ENCODE data around the gene MT1E.
"Not testable (repeated sequence)": the region's sequence is repeated elsewhere in the genome, so short reads cannot be mapped to it uniquely, and the experiment has no call there.

Gene MT1E

DNA sequence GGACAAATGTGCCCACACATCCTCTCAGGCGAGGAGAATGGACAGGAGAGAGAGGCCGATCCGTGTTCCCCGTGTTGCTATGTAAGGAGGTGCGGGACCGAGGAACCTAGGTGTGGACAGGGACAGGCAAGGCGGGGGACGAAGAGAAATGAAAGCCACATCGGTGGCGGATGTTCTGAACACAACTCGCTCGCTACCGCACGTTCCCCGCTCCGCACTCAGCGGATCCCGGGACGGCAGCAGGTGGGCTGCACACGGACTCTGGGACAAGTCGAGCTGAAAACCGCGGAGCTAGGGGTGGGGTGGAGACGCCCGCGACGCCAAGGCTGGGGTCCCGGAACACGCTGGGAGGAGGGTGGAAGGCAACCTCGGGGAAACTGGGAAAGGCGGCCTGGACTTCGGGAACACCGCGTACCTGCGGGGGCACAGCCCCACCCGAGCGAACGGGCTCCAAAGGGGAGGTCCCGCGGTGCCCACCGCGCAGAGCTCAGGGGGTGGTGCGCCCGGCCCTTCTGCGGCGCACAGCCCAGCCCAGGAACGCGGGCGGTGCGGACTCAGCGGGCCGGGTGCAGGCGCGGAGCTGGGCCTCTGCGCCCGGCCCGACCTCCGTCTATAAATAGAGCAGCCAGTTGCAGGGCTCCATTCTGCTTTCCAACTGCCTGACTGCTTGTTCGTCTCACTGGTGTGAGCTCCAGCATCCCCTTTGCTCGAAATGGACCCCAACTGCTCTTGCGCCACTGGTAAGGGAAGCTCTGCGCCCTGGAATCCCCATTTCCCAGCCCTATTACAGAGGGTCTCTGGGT, at the start of gene MT1E:
MT1E (plus strand) TSS at position 642 of the 803 bp plus-strand sequence; CDS start at position 713, 71 bp downstream.
- peak; percentile 85 for DNase-seq

DNA sequence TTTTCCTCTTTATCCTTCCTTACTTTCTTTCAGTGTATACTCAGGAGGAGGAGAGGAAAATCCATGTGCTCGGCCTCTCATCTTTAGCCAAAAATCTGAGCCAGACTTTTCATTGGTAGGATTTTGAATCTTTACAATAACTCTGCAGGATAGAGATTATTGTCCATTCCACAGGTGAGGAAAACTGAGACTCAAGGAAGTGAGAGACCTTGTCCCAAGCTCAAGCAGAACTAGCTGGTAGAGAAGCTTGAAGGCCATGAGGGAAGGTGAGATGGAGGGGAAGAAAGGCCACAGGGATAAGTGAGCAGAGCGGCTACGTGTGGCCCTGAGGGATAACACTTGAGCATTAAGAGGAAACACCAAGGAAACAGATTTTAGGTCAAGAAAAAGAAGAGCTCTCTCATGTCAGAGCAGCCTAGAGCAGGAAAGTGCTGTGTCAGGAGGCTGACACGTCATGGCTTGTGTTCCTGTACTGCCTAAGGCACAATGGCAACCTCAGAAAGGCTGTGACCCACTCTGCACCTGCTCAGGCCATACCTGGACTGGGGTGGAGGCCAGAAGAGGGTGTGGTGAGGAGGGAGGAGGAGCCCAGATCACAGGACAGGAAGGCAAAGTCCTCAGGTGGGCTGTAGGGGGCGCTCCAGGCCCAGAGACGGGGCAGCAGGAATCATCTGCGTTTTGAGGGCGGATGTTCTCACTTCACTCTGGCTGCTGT, 48.8 kb upstream of the MT1E start:
- peak; percentile 95 for DNase-seq

DNA sequence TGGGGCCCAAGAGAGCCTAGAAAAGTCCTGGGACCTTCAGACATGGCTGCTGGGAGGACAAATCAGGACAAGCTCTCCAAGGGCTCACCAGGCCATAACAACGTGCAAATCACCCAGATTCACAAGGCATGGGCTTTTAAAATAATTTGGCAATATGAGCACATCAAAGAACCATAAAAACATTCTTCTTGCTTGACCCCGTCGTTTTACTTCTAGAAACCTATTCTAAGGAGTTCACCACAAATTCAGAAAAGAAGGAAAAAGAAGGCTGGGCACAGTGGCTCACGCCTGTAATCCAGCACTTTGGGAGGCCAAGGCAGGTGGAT, 48.3 kb upstream of the MT1E start:
- DNase-seq, result no peak

DNA sequence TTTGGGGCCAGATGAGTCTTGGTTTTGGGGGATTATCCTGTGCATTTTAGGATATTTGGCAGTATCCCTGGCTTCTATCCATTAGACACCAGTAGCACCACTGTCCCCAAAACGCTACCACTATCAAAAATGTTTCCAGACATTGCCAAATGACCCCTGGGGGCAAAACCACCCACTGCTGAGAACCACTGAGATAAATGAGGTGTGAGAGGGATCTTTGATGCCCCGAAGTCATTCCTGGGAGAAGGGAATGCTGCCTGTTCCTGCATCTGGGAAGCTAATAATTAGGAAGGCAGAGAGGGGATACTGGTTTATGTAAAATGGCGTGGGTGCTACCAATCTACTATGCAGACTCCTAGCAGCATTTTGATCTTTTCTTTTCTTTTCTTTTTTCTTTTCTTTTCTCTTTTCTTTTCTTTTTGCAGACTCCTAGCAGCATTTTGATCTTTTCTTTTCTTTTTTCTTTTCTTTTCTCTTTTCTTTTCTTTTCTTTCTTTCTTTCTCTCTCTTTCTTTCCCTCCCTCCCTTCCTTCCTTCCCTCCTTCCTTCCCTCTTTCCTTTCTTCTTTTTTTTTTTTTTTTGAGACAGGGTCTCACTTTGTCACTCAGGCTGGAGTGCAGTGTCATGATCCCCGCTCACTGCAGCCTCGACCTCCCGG, 45.1 kb upstream of the MT1E start:
- no peak for DNase-seq

DNA sequence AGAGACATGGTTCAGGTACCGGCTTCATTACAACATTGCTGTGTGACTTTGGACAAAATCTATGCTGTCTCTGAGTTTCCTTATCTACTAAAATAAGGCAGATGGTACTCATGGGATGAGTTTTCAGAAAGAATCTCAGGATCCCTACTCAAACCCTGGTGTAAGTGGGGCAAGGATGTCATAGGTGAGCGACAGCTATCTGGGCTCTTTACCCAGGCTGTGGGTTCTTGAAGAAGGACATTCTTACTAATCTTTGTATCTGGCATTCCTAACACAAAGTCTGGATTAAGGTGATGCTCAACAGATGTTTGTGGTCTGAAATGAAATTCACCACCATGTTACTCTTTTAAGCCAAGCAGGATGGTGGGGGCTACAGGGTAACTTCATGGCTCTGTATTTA, 42.7 kb upstream of the MT1E start:
- not testable (repeated sequence) for DNase-seq

DNA sequence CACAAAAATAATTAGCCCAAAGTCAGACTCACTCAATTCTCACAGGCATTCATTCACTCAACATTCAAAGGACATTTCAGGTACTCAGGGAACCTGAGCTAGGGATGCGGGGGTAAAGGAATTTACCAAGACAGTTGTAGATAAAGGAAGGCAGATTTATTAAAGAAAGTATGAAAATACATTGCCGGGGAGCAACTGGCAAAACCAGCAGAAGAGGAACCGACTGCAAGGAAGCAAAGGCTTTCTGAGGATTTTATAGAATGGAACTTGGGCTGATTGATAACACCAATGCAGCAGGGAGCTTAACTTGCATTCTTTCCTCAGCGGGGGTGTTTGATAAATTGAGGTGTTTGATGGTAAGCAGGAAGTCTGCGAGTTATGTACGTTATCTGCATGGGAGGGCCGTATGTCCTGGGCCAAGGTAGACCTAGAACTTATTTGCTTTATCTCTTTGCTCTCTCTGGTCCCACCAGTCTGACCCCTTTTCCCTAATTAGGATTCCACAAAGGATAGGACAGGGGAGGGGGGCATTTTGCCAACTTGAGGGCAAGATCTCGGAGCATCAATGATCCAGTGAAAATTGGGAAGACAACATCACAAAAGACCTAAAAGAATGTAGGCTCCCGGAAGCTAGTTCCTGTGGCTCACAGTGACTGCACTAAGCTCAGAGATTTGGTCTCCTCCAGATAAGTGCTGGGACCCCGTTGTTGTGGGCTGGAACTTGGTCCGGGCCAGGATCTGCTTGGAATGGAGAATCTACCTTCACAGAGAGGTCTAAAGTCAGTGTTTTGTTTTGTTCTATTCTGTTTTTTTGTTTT, 42.0 kb upstream of the MT1E start:
- no peak for DNase-seq

DNA sequence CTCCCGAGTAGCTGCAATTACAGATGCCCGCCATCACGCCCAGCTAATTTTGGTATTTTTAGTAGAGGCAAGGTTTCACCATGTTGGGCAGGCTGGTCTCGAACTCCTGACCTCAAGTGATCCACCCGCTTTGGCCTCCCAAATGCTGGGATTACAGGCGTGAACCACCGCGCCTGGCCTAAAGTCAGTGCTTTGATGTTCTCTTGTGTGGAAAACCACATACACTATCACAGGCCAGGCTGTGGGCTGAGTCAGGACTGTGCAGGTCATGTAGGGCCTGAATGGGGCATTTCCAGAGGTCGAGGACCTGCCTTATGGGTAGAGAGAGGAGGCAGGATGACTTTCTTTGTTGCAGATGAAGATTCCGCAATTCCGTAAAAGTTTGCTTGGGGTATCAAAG, 41.3 kb upstream of the MT1E start:
- no peak for DNase-seq

DNA sequence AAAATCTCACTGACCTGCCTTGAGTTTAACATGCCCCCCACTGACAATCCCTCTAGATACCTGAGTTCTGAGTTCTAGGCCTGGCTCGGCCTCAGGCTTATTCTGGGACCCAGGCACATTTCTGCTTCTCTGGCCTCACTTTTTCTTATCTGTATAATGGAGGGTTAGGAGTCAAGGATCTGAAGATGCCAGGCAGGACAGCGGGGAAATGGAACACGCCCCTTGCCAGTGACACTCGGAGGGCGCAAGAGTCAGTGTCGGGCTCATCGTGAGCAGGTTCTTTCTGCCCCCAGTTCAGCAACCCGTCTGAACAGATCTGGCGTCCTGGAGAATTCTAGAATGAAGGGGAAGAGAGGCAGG, 36.8 kb upstream of the MT1E start:
- no peak for DNase-seq

DNA sequence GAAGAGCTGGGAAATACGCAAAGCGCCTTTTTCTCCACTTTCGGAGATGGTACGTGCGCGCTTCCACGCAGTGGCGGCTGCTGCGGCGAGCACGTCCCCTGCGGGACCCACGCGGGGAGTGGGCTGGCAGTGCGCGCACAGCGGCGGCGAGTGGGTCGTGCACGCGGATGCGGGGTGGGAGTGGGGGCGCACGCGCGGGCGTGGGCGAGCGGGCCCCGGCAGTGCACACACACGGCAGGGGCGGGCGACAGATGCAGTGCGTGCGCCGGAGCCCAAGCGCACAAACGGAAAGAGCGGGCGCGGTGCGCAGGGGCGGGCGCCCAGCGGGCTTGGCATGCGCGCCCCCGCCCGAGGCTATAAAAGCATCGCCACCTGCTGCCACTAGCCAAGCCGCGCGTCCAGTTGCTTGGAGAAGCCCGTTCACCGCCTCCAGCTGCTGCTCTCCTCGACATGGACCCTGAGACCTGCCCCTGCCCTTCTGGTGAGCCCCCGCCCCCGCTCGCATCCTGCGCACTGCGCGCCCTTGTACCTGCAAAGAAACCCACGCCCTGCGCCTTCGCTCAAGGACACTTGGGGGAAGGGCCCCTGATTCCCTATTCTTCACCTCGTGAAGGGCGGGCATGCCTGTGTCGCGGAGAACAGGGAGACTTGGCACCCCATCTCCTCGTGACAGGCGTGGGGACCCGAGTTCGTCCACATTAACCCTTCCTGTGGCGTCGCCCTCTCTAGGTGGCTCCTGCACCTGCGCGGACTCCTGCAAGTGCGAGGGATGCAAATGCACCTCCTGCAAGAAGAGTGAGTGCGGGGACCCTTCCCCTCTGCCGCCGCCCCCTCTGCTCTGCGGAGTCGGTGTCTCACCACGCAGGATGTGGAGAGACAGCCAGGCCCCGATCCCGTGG, 36.2 kb upstream of the MT1E start, which contains the start of gene MT3:
MT3 (plus strand) TSS at position 388 of the 899 bp plus-strand sequence; CDS start at position 451, 63 bp downstream.
- DNase-seq, result no peak

DNA sequence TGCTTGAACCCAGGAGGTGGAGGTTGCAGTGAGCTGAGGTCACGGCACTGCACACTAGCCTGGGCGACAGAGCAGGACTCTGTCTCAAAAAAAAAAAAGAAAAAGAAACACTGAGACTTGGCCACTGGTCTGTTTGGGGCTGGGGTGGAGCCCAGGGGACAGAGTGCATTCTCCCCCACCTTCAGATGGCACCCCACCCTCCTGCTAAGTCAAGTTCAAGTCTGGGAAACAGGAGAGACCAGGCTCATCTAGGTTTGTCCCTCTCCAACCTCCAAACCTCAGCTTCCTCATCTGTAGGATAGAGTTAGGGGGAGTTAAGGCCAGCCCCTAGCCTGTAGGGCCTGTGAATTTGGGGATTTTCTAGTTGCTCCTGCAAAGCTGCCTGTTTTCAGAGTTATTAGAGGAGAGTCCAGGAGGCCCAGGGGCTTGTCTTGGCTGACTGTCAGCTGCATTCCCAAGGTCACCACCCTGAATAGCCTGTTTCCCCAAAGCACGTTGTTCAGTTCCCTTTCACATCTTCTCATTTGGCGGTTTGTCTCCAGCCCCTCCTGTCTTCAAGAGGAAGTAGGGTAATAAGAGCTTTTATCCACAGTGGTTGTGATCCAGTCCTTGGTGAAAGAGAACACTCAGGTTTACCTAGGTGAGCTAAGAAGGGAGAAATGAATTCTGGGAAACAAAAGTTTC, 34.1 kb upstream of the MT1E start:
- no peak for DNase-seq

DNA sequence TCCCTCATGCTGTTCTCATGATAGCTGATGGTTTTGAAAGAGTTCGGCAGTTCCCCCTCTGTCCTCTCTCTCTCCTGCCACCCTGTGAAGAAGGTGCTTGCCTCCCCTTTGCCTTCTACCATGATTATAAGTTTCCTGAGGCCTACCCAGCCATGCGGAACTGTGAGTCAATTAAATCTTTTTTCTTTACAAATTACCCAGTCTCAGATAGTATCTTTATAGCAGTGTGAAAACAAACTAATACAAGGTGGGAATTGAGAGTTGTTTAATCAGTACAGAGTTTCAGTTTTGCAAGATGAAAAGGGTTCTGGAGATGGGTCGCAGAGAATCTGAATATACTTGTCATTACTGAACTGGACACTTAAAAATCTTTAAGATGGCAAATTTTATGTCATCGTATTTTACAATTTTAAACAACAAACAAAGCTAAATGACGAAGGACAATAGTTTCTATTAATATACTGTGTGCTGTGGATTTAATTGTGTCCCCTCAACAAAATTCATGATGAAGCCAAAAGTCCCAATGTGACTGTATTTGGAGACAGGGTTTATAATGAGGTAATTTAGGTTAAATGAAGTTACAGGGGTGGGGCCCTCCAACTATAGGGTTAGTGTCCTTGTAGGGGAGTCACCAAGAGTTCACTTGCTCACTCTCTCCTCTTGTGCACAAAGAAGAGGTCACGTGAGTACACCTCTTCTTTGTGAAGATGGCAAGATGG, 31.8 kb upstream of the MT1E start:
- no peak for DNase-seq

DNA sequence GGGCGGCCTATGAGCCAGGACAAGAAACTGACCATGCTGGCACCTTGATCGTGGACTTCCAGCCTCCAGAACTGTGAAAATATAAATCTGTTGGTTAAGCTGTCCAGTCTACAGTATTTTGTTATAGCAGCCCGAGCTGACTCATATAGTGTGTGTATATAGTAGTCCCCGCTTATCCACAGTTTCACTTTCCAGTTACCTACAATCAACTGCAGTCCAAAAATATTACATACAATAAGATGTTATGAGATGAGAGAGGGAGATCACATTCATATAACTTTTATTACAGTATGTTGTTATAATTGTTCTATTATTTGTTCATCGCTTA, 31.3 kb upstream of the MT1E start:
- DNase-seq, result no peak

DNA sequence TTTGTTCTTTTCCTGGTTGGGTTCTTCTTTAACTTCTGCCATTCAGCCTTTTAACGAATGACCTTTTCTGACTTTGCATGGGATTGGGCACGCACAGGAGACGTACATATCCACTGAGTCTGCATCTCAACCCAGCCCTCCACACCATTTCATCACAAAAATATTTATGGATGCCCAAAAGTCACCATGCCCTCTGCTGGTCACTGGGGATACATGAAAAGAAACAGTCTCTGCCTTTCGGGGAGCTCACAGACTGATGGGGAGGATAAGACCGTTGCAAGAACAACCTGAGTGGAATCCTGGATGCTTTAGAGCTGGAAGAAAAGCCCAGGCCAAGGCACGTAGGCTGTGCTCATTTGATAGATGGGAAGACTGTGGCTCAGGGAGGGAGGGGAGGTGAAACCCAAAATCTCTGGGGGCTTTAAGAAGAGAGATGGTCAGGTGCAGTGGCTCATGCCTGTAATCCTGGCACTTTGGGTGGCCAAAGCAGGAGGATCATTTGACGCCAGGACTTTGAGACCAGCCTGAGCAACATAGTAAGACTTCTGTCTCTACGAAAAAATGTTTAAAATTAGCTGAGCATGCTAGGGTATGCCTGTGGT, 25.1 kb upstream of the MT1E start:
- DNase-seq, result no peak

DNA sequence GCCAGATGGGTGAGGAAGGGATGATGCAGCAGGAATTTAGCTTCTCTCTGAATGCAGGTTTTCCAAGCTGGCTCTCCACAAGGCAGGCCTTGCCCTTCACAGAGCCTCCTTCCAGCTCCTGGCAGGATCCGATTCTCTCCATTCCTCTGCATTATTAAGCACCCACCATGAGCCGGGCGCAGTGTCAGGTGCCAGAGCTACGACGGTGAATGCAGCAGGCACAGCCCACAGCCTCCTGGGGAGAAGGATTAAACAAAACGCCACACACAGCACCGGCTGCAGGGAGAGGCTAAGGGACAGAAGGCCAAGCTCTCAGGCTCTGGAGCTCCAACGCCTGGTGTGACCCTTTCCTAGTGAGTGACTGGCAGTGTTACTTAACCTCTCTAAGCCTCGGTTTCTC, 24.3 kb upstream of the MT1E start:
- DNase-seq, result no peak

DNA sequence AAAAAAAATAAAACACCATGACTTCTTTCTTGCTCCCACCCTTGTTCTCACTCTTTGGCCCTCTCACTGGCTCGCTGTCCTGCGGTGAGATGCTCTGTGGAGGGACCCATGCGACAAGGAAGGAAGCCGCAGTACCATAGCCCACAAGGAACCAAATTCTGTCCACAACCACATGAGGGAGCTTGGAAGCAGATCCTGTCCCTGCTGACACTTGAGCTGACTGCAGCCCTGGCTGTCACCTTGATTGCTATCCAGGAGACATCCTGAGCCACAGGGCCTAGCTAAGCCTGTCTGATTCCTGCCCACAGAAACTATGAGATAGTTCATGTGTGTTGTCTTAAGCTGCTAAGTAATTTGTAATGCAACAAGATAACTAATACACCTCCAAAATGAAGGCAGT, 22.0 kb upstream of the MT1E start:
- no peak for DNase-seq

DNA sequence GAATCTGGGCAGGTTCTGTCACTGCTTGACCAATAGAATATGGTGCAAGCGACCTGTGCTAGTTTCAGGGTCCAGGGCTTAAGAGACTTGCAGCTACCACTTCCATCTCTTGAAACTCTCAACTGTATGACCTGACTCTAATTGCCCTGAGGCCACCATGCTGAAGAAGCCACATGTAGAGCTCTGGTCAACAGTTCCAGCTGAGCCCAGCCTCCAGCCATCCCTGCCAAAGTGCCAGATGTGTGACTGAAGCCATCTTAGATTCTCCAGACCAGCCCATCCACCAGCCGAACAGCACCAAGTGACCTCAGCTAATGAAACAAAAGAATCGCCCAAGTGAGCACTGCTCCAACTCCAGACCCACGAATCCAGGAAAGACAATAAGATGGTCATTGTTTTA, 20.6 kb upstream of the MT1E start:
- DNase-seq, result no peak

DNA sequence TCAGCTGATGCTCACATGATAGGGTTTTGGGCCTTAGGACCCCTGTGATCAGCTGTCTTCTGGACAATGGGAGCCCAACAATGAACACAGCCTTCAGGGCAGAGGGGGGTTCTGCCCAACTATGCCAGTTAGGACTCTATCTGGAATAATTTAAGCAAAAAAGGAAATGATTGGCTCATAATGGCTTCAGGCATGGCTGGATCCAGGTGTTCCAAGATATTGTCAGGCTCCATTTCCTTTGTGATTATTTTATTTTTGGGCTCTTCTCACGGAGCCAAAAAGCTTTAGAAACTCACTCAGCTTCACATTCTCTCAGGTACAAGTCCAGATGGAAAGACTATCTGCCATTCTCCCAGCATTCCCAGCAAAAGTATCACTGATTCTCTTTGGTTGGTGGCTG, 20.1 kb upstream of the MT1E start:
- no peak for DNase-seq

DNA sequence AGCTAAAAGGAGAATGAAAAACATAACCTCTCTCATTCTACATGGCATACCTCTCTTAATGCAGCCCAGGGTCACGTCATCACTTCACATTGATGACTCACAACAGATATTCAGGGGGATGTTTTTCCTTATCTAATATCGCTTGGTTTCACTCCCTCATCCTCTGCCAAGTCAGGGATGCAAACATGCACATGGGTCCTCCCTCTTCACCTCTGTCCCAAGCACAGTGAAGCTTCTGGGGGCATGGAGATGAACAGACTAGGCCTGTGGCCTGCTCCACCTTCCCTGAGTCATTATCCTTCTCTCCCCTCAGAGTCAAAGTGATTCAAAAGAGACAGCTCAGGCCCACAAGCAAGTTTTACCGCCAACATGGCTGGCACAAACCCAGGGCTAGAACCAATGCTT, 19.5 kb upstream of the MT1E start:
- DNase-seq, result peak; percentile 57

DNA sequence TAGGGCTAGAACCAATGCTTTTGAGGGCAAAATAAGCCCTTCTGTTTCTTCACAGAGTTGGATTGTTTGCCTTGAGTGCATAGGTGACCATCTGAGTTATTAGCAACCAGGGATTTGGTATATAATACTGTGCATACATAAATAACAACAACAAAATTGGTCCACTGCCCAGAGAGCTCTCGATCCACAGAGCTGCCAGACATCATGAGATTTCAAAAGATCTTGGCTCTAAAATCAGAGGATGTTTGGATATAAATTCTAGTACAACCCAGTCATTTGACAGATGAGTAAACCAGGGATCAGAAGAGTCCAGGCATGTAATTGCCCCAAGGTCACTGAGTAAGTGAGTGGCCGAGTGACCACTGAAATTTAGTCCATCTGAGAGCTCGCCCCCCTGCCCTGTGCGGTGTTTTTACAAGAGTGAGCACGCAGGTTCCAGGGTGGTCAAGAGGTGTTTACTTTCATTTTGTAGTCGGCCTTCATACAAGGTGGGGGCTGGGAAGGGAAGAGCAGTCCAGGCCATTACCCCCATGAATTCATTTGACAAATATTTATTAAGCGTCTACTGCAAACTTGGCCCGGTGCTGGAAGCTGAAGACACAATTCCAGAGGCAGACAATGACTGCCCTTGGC, 19.0 kb upstream of the MT1E start:
- DNase-seq, result no peak

DNA sequence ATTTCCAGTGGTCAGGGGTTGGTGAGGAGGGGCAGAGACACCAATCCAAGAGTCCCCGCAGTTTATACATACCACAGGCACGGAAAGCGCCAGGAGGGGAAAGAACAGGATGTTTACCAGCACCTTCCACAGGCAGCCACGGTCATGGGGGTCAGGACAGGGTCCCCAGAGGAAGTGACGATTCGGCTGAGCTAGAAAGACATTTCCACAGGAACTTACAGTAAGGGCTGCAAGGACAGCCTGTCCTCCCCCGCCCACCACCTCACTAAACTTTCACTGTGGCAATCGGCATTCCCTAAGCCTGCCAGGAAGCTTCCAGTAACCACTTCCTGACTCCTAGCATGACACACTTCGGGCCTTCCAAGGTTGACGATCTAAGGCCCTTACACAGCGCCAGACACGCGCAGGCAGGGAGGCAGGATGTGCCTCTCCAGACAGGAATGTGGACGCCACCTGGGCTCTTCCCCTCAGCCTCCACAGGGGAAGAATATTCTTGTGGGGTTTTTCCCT, 18.4 kb upstream of the MT1E start:
- DNase-seq, result peak; percentile 60
